HG03565 (cell line): ENCODE data around the gene FPGS.

Experiments used
- ATAC-seq: cut with Tn5 transposase; IDR thresholded peaks from one replicate; pipeline ENCODE4 v1.9.1; 2021; ENCODE audit warnings: mild to moderate bottlenecking, moderate library complexity; ENCODE audit not compliant: unreplicated experiment

FPGS gene

GRCh38 chr9:127785933-127786772 lies 16.5 kb upstream of the FPGS start, which contains the start of gene CDK9:
TSS of gene CDK9 (plus strand) at chr9:127786034. CDS start at chr9:127786149, 115 bp downstream.
- ATAC-seq = peak; percentile 49

GRCh38 chr9:127786773-127787104 lies 15.9 kb upstream of the FPGS start:
- ATAC-seq = no peak

- no peak for ATAC-seq
Measured at GRCh38 chr9:127788337-127789011, 14.2 kb upstream of the FPGS start.

- ATAC-seq = no peak
Measured at GRCh38 chr9:127789179-127789578, 13.5 kb upstream of the FPGS start.

GRCh38 chr9:127790094-127790855 lies 12.4 kb upstream of the FPGS start:
- ATAC-seq = no peak

- no peak for ATAC-seq
Measured at GRCh38 chr9:127791085-127791484, 11.6 kb upstream of the FPGS start.

- ATAC-seq = no peak
Measured at GRCh38 chr9:127792417-127793031, 10.2 kb upstream of the FPGS start.

GRCh38 chr9:127793093-127793708 lies 9.5 kb upstream of the FPGS start:
- ATAC-seq = no peak

GRCh38 chr9:127794001-127794791 lies 8.5 kb upstream of the FPGS start:
- ATAC-seq = no peak

GRCh38 chr9:127796225-127796813 lies 6.4 kb upstream of the FPGS start:
- ATAC-seq = no peak

- ATAC-seq = no peak
Measured at GRCh38 chr9:127796852-127797370, 5.8 kb upstream of the FPGS start.

GRCh38 chr9:127801955-127802575 lies 617 bp upstream of the FPGS start:
- no peak for ATAC-seq

- no peak for ATAC-seq
Measured at GRCh38 chr9:127803507-127804352, 1.0 kb downstream of the FPGS start.

GRCh38 chr9:127805620-127806019 lies 2.9 kb downstream of the FPGS start:
- no peak for ATAC-seq

GRCh38 chr9:127806871-127807270 lies 4.2 kb downstream of the FPGS start:
- no peak for ATAC-seq

GRCh38 chr9:127808347-127809001 lies 5.8 kb downstream of the FPGS start:
- no peak for ATAC-seq

- no peak for ATAC-seq
Measured at GRCh38 chr9:127809002-127809539, 6.4 kb downstream of the FPGS start.
